NCI-H2081 (cell line): ENCODE data around the gene TAPBP.
"Not testable (repeated sequence)": the region's sequence is repeated elsewhere in the genome, so short reads cannot be mapped to it uniquely, and the experiment has no call there.

ENCODE experiments used
- DNase-seq, 2 experiments: peaks; one replicate each; lab custom pipeline; 2025; lab: John Stamatoyannopoulos, UW

TAPBP gene

GRCh38 chr6:33276581-33276863, 37.4 kb downstream of the TAPBP start:
- DNase-seq, result no peak

GRCh38 chr6:33275795-33276580, 37.9 kb downstream of the TAPBP start:
- DNase-seq, result peak in 1 of 2 experiments; percentile 5

GRCh38 chr6:33273924-33274902, 39.7 kb downstream of the TAPBP start:
- DNase-seq, result no peak

- DNase-seq, result no peak
Observed at GRCh38 chr6:33273129-33273923, 40.6 kb downstream of the TAPBP start.

GRCh38 chr6:33272275-33273128, 41.4 kb downstream of the TAPBP start:
- DNase-seq, result no peak

- DNase-seq, result peak; percentile 98 to 99
Observed at GRCh38 chr6:33271468-33272274, 42.2 kb downstream of the TAPBP start, which contains the start of the genes RPS18 and VPS52. TSS of gene RPS18 (plus strand) at chr6:33272075. CDS start at chr6:33272120, 45 bp downstream. TSS of gene VPS52 (minus strand) at chr6:33271876. CDS start at chr6:33271675, 201 bp downstream.

GRCh38 chr6:33271117-33271467, 42.8 kb downstream of the TAPBP start:
- no peak for DNase-seq

GRCh38 chr6:33264015-33264414, 49.9 kb downstream of the TAPBP start:
- DNase-seq, result no peak

GRCh38 chr6:33262490-33262889, 51.4 kb downstream of the TAPBP start:
- DNase-seq, result not testable (repeated sequence)

- no peak for DNase-seq
Observed at GRCh38 chr6:33259032-33259431, 54.8 kb downstream of the TAPBP start.

- no peak for DNase-seq
Observed at GRCh38 chr6:33254591-33254990, 59.3 kb downstream of the TAPBP start.

- DNase-seq, result no peak
Observed at GRCh38 chr6:33252759-33253158, 61.1 kb downstream of the TAPBP start.

GRCh38 chr6:33251395-33252012, 62.4 kb downstream of the TAPBP start:
- no peak for DNase-seq

GRCh38 chr6:33250731-33251130, 63.1 kb downstream of the TAPBP start:
- DNase-seq, result no peak

- no peak for DNase-seq
Observed at GRCh38 chr6:33249732-33250630, 63.9 kb downstream of the TAPBP start.
